Umbilical cord (tissue), 2 donors: Measurements from ENCODE around the gene PMS2. TPM values are rescaled to one million over a fixed set of nuclear protein-coding genes. Genes with fewer than 3 reads are reported as not detected.
"Not testable (repeated sequence)": the region's sequence is repeated elsewhere in the genome, so short reads cannot be mapped to it uniquely, and the experiment has no call there.

Experiments
- DNase-seq: peaks from one replicate; pipeline ENCODE4 v3.0.0-alpha.2; 2015; ENCODE audit warnings: low spot score
- total RNA-seq: library from RNA; depleted of rRNA; stranded (reverse); fragments of >200 nt; gene quantifications from one replicate; pipeline ENCODE4 v1.2.3, GENCODE V29; 2014; ENCODE audit warnings: low replicate concordance; ENCODE audit not compliant: insufficient read depth

The PMS2 gene
- total RNA-seq, 1 donor from 2014 or later, result 15.4 TPM

DNA sequence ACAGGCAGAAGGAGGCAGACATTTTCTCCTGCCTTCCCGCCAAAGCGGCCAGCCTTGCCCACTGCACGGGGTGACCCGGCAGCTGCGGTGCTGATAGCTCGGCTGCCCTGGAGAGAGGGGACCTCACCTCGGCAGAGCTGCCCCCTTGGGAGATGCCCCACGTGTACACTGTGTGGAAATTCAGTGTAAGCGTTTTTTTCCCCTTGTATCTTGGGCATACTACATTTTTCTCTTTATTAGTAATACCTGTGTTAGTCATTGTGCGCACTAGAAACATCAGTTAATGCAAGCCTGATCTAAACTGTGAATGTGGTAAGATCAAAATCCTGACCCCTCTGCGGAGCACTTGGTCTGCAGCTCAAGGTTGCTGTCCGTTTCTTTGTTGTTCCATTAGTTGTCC is 84.2 kb downstream of the PMS2 start:
- DNase-seq, result not testable (repeated sequence)

DNA sequence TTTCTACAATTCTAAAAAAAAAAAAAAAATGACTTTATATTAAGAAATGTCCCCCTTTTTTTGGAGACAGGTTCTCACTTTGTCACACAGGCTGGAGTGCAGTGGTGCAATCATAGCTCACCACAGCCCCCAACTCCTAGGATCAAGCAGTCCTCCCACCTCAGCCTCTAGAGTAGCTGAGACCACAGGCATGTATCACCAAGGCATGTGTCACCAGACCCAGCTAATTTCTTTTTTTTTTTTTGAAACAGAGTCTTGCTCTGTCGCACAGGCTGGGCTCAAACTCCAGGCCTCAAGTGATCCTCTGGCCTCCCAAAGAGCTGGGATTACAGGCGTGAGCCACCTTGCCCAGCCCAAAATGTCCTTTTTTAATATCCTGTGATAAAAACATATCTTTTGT is 84.7 kb downstream of the PMS2 start:
- not testable (repeated sequence) for DNase-seq

Other genes starting within 250 kb of the PMS2 start
- gene RNF216, start 227.4 kb downstream of the PMS2 start, total RNA-seq, result 62.8 TPM
- not detected for gene OCM, start 128.3 kb downstream of the PMS2 start, total RNA-seq
- 35.2 TPM for gene CCZ1, start 110.3 kb downstream of the PMS2 start, total RNA-seq
- gene RSPH10B, start 38.4 kb downstream of the PMS2 start, total RNA-seq, result 1.2 TPM
- 48.6 TPM for gene AIMP2, start 223 bp upstream of the PMS2 start, total RNA-seq
- gene ANKRD61, start 22.3 kb upstream of the PMS2 start, total RNA-seq, result not detected
- gene EIF2AK1, start 50.1 kb upstream of the PMS2 start, total RNA-seq, result 18.3 TPM
- gene USP42, start 95.9 kb upstream of the PMS2 start, total RNA-seq, result 4.1 TPM